Karpas-422 (cell line): ENCODE results near the gene TEX2. TPM values are rescaled to one million over a fixed set of nuclear protein-coding genes. Genes with fewer than 3 reads are reported as not detected.
"Not testable (repeated sequence)": the region's sequence is repeated elsewhere in the genome, so short reads cannot be mapped to it uniquely, and the experiment has no call there.

Experiments used
- DNase-seq: peaks from one replicate; pipeline ENCODE4 v3.0.0-alpha.2; 2015
- H2AFZ ChIP-seq: fragments of 200-600 bp; sonication (generic); 2 replicates; pipeline ENCODE4 v1.6.1; 2014; ENCODE audit warnings: antibody characterized with exemption, low read length, mixed read lengths
- H3K27ac ChIP-seq: fragments of 200-600 bp; sonication (generic); 2 replicates; pipeline ENCODE4 v1.5.1; 2014; ENCODE audit warnings: mild to moderate bottlenecking, low read length, moderate library complexity
- H3K27me3 ChIP-seq: fragments of 200-600 bp; sonication (generic); 2 replicates; pipeline ENCODE4 v1.6.1; 2014; ENCODE audit warnings: low read length, mixed read lengths
- H3K36me3 ChIP-seq: fragments of 200-600 bp; sonication (generic); 2 replicates; pipeline ENCODE4 v1.6.1; 2014; ENCODE audit warnings: low read length, mixed read lengths; ENCODE audit not compliant: insufficient read depth
- H3K4me1 ChIP-seq: fragments of 200-600 bp; sonication (generic); 2 replicates; pipeline ENCODE4 v1.6.1; 2014; ENCODE audit warnings: mild to moderate bottlenecking, low read length, mixed read lengths
- H3K4me2 ChIP-seq: fragments of 200-600 bp; sonication (generic); 2 replicates; pipeline ENCODE4 v1.6.1; 2014; ENCODE audit warnings: low read length, low read depth, mild to moderate bottlenecking; ENCODE audit not compliant: poor library complexity, severe bottlenecking
- H3K4me3 ChIP-seq: fragments of 200-600 bp; sonication (generic); 2 replicates; pipeline ENCODE4 v1.5.1; 2014; ENCODE audit warnings: mild to moderate bottlenecking, antibody characterized with exemption, low read length, mixed read lengths
- H3K79me2 ChIP-seq: fragments of 200-600 bp; sonication (generic); 2 replicates; pipeline ENCODE4 v1.6.1; 2014; ENCODE audit warnings: mild to moderate bottlenecking, low read length, mixed read lengths
- H3K9ac ChIP-seq: fragments of 200-600 bp; sonication (generic); 2 replicates; pipeline ENCODE4 v1.6.0; 2014; ENCODE audit warnings: low read length
- H3K9me2 ChIP-seq: fragments of 200-600 bp; sonication (generic), shearing (Covaris generic); replicated peaks from 2 replicates; pipeline ENCODE4 v1.6.0; 2014; ENCODE audit warnings: mild to moderate bottlenecking, low read length, moderate library complexity; ENCODE audit not compliant: insufficient read depth
- H3K9me3 ChIP-seq: fragments of 300-700, 200-600 bp; sonication (generic); 2 replicates; pipeline ENCODE4 v1.6.1; 2014; ENCODE audit warnings: low read length, mixed read lengths
- H4K20me1 ChIP-seq: fragments of 200-600 bp; sonication (generic); 2 replicates; pipeline ENCODE4 v1.6.1; 2014; ENCODE audit warnings: mild to moderate bottlenecking, antibody characterized with exemption, low read length, low read depth; ENCODE audit not compliant: insufficient read depth
- total RNA-seq: library from RNA; depleted of rRNA; stranded (reverse); fragments of >200 nt; shearing (Covaris generic); gene quantifications from 2 replicates; pipeline ENCODE4 v1.2.3, GENCODE V29; 2014; ENCODE audit warnings: low replicate concordance

Gene TEX2
- total RNA-seq, 1 experiment from 2014 or later: 5.5 TPM

DNA sequence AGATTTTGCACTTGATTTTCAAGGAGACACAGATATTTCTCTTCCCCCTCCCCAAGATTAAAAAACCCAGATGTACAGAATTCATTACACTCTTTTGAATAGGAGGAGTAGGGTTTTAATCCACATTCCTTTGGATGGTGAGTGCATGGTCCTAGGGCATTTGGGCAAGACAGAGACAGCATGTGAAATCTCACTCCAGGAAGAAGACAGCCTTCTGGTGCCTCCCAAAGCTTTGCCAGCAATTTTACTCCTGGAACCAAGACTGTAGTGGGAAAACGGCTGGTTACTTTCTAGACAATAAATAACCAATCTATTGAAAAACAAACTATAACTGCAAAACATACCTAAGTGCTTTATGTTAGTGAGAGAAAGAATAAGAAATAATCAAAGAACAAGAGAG lies 15.2 kb downstream of the TEX2 start:
- Histone ChIP-seq H2AFZ (no peak overlapping the region), H3K9me3 (no peaks in the 10 kb centered on the region), H3K79me2 (no peaks in the 10 kb centered on the region)

DNA sequence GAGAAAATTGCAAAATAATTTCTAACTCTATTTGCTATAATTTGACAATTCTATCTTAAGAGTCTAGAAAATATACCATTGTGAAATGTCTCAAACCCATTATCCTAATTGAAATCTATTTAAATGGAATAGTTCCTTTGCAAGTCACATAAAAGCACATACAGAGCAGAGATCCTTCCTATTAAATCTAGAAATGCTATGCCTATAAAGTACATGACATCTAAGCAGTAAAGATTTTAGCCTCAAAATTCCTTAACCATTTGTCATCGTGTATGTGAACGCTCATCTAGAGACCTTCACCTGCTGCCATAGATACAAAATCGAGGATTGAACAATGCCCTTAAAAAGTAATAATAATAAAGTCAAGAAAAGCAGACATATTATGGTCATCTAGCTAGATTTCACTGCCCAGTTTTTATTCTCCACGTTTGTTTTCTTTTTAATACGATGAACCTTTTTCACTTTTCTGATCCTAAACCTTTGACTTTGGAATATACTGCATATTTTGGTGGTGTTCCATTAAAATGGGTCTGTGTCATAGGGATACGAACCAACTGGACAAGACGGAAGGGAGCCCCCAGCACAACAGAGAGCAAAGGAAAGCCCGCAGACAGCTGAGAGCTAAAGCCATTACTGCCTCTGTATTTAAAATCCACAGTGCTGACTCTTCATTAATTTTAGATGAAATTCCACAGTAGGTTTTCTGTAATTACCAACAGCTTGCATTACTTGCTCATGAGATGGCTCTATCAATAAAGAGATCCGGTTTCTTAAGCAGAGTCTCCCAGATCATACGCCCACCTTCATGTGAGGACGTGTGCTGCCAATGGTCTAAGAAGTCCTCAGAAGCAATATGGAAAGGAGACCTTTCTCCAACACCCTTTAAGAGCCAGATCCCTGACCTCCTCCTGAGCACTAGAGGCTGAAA lies 17.6 kb downstream of the TEX2 start:
- Histone ChIP-seq H3K79me2 (no peaks in the 10 kb centered on the region), H3K36me3 (no peaks in the 10 kb centered on the region), H3K4me3 (no peak overlapping the region)

More for the DNA sequence above, 15.2 kb downstream of the TEX2 start:
- Histone ChIP-seq H4K20me1 (peaks cover 11% of the 10 kb centered on the region), H3K9me2 (no peaks in the 10 kb centered on the region), H3K27ac (no peak overlapping the region), H3K36me3 (no peaks in the 10 kb centered on the region), H3K9ac (no peak overlapping the region), H3K4me3 (no peak overlapping the region), H3K4me2 (no peak overlapping the region), H3K27me3 (no peaks in the 10 kb centered on the region), H3K4me1 (no peaks in the 10 kb centered on the region)
- DNase-seq: no peak

GRCh38 chr17:64244165-64244564 lies 18.9 kb downstream of the TEX2 start:
- Histone ChIP-seq H3K9me2 (no peaks in the 10 kb centered on the region), H3K9me3 (no peaks in the 10 kb centered on the region), H3K79me2 (no peaks in the 10 kb centered on the region), H3K36me3 (no peaks in the 10 kb centered on the region), H3K4me3 (no peak overlapping the region), H2AFZ (no peak overlapping the region), H3K4me1 (no peaks in the 10 kb centered on the region), H3K27me3 (no peaks in the 10 kb centered on the region), H3K9ac (no peak overlapping the region), H3K27ac (no peak overlapping the region), H3K4me2 (no peak overlapping the region), H4K20me1 (no peaks in the 10 kb centered on the region; the same call in 1 of the 2 replicates)
- DNase-seq: no peak

More for the DNA sequence above, 17.6 kb downstream of the TEX2 start:
- Histone ChIP-seq H3K9me3 (no peaks in the 10 kb centered on the region), H3K9ac (no peak overlapping the region), H4K20me1 (peaks cover 11% of the 10 kb centered on the region), H3K4me2 (no peak overlapping the region), H3K9me2 (no peaks in the 10 kb centered on the region), H3K4me1 (no peaks in the 10 kb centered on the region), H3K27ac (no peak overlapping the region), H2AFZ (no peak overlapping the region), H3K27me3 (no peaks in the 10 kb centered on the region)
- DNase-seq: no peak

DNA sequence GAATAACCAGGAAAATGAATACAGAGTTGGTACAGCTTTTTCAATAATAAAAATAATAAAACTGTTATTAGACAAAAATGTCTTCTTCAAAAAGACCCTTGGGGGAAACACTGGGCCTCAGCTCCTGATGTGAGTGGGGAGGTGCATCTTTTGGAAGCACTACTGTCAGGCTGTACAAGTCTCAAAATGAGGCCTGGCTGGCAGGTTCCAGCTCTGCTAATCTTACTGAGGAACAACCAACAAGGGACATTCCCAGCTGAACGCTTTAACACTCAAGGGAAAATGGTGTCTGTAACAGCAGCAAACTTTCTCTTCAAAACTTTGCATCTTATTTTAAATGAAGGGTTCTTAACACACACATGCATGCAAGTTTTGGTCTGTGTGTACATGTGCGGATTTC lies 19.7 kb downstream of the TEX2 start:
- H3K4me1 ChIP-seq: no peaks in the 10 kb centered on the region
- DNase-seq: no peak
- no peaks in the 10 kb centered on the region for H3K9me3 ChIP-seq
- H3K9me2 ChIP-seq: no peaks in the 10 kb centered on the region
- no peak overlapping the region for H3K27ac ChIP-seq
- no peaks in the 10 kb centered on the region for H3K27me3 ChIP-seq
- no peak overlapping the region for H3K4me2 ChIP-seq
- H3K36me3 ChIP-seq: no peaks in the 10 kb centered on the region
- H3K9ac ChIP-seq: no peak overlapping the region
- H3K4me3 ChIP-seq: no peak overlapping the region
- H3K79me2 ChIP-seq: no peaks in the 10 kb centered on the region
- no peaks in the 10 kb centered on the region; the same call in 1 of the 2 replicates for H4K20me1 ChIP-seq
- H2AFZ ChIP-seq: no peak overlapping the region

DNA sequence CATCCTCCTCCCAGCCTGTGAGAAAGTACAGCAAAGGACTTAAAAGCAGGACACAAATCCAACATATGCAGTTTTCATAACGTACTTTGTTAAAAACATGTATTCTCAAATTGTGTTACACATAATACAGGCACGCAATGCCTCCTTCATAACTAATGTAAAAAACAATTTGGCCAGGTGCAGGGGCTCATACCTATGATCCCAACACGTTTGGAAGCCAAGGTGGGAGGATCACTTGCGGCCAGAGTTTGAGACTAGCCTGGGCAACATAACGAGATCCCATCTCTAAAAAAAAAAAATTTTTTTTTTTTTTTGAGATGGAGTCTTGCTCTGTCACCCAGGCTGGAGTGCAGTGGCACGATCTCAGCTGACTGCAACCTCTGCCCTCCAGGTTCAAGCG lies 20.4 kb downstream of the TEX2 start:
- no peaks in the 10 kb centered on the region for H3K27me3 ChIP-seq
- H3K27ac ChIP-seq: no peak overlapping the region
- no peak overlapping the region for H2AFZ ChIP-seq
- no peaks in the 10 kb centered on the region for H3K36me3 ChIP-seq
- H3K79me2 ChIP-seq: no peaks in the 10 kb centered on the region
- no peaks in the 10 kb centered on the region for H3K9me3 ChIP-seq
- H4K20me1 ChIP-seq: no peaks in the 10 kb centered on the region
- no peak overlapping the region for H3K4me2 ChIP-seq
- no peaks in the 10 kb centered on the region for H3K9me2 ChIP-seq
- no peak overlapping the region for H3K4me3 ChIP-seq
- no peak overlapping the region for H3K9ac ChIP-seq
- DNase-seq: no peak
- no peaks in the 10 kb centered on the region for H3K4me1 ChIP-seq

DNA sequence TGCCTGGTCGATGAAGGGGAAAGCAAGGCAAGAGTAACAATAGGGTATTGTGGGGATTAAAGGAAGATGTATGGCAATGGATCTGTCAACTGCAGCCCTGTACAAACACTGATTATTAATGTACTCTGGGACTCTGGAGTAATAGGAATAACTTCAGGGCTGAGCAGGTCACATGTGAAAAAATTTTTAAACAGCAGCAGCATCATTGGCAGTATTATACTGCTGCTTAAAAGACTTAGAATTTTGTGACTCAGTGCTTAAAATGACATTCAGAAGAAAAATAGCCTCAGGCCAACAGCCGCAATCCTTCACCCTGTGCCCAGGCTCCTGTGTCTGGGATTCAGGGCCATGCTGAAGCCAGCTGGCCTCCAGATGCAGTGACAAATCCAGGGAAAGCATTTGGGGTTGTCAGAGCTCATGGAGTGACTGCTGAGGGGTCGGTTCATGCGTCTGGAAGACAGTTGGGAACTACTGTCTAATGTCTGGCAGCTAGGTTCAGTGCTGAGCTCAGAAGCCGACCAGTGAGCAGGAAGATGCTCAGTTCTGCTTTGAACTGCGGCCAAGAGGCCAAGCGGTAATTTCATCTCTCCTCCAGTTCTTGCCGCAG lies 22.2 kb downstream of the TEX2 start:
- H3K4me1 ChIP-seq: no peaks in the 10 kb centered on the region
- no peaks in the 10 kb centered on the region for H3K27me3 ChIP-seq
- H3K9me3 ChIP-seq: no peaks in the 10 kb centered on the region
- no peak for DNase-seq
- H3K27ac ChIP-seq: no peak overlapping the region
- no peak overlapping the region for H2AFZ ChIP-seq
- H3K79me2 ChIP-seq: no peaks in the 10 kb centered on the region
- no peak overlapping the region for H3K9ac ChIP-seq
- no peaks in the 10 kb centered on the region for H4K20me1 ChIP-seq
- no peaks in the 10 kb centered on the region for H3K36me3 ChIP-seq
- H3K9me2 ChIP-seq: no peaks in the 10 kb centered on the region
- H3K4me2 ChIP-seq: no peak overlapping the region
- H3K4me3 ChIP-seq: no peak overlapping the region

DNA sequence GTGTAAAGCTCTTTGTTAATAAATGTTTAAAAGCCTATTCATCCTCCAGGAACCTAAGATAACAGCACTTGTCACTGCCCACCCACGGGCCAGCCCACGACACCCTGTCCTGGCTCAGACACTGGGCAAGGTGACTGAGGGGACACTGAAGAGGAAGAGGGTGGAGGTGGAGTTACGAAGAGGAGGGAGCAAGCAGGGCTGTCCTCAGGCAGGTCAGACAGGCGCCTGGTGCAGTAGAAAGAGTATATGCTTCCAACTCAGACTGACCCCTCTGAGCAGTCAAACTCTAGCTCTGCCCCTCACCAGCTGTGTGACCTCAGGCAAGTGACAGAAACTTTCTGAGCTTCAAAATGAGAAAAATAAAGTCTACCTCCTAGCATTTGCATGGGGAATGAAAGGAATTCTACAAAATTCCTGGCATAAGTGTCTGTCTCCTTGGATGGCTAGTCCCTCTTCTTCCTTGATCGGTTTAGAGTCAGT lies 22.8 kb downstream of the TEX2 start:
- no peak overlapping the region for H3K4me2 ChIP-seq
- no peak overlapping the region for H3K27ac ChIP-seq
- no peak overlapping the region for H2AFZ ChIP-seq
- H3K9me3 ChIP-seq: no peaks in the 10 kb centered on the region
- no peaks in the 10 kb centered on the region for H4K20me1 ChIP-seq
- no peaks in the 10 kb centered on the region for H3K4me1 ChIP-seq
- H3K36me3 ChIP-seq: no peaks in the 10 kb centered on the region
- no peak for DNase-seq
- H3K4me3 ChIP-seq: no peak overlapping the region
- no peak overlapping the region for H3K9ac ChIP-seq
- H3K27me3 ChIP-seq: no peaks in the 10 kb centered on the region
- no peaks in the 10 kb centered on the region for H3K9me2 ChIP-seq
- H3K79me2 ChIP-seq: no peaks in the 10 kb centered on the region

DNA sequence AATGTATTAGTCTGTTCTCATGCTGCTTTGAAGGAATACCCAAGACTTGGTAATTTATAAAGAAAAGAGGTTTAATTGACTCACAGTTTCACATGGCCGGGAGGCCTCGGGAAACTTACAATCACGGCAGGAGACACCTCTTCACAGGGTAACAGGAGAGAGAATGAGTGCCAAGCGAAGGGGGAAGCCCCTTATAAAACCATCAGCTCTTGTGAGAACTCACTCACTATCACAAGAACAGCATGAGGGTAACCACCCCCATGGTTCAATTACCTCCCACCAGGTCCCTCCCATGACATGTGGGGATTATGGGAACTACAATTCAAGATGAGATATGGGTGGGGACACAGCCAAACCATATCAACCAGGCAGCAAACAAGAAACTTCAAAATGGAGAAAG lies 24.6 kb downstream of the TEX2 start:
- DNase-seq, H3K27ac ChIP-seq, H3K9me2 ChIP-seq, H4K20me1 ChIP-seq, H3K36me3 ChIP-seq, H3K79me2 ChIP-seq, H3K4me3 ChIP-seq, H3K27me3 ChIP-seq, H3K9ac ChIP-seq, H3K4me2 ChIP-seq, H3K9me3 ChIP-seq, H2AFZ ChIP-seq, H3K4me1 ChIP-seq: not testable (repeated sequence)
